Peyer's patch (tissue), 4 donors: ENCODE results near the gene TAF3.

ENCODE experiments used
- CTCF ChIP-seq, 6 experiments: fragments of 450-650 bp in 4 of 6; fragments of 200-600 bp in 2 of 6; sonication (generic) in 1 of 6; IDR thresholded peaks; one replicate each; pipeline ENCODE4 v1.5.1; 2017 to 2019; ENCODE audit warnings: antibody characterized with exemption in 6 of 6, mild to moderate bottlenecking in 3 of 6, moderate library complexity in 1 of 6
- POLR2A ChIP-seq, 2 donors: fragments of 450-650 bp; IDR thresholded peaks; one replicate each; pipeline ENCODE4 v1.5.1; 2017; ENCODE audit warnings: antibody characterized with exemption in 2 of 2, mild to moderate bottlenecking in 2 of 2, moderate library complexity in 2 of 2

- TF ChIP-seq CTCF (IDR thresholded peaks at IDR 0.05): no peak
- TF ChIP-seq POLR2A (IDR thresholded peaks at IDR 0.05): no peak
Measured at GRCh38 chr10:8060010-8060703, 241.9 kb downstream of the TAF3 start.
